Activated gamma-delta T cell treated with Interleukin-2 at 50 U/mL for 16 hours (primary cell): ENCODE data around the gene TEK.
"Not testable (repeated sequence)": the region's sequence is repeated elsewhere in the genome, so short reads cannot be mapped to it uniquely, and the experiment has no call there.

ENCODE experiments used
- DNase-seq: peaks from one replicate; pipeline ENCODE4 v3.0.0-alpha.2; 2020

The TEK gene

DNA sequence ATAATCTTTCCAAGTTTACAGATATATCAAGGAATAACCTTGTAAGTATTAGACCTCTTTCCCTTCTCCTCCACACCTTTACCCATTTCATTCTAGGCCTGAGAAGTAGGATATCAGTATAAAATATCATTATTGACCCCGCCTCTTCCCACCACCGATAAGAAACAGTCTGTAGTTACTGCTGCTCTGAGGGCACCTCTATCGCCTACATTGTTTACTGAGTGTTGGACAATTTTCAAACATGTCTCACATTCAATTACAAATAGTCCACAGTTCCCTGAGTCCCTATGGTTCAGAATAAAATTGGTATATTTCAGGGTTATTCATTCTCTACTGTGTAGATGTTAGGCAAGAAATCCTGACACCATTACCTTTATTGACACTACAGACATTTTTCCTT lies 73.4 kb downstream of the TEK start:
- no peak for DNase-seq

DNA sequence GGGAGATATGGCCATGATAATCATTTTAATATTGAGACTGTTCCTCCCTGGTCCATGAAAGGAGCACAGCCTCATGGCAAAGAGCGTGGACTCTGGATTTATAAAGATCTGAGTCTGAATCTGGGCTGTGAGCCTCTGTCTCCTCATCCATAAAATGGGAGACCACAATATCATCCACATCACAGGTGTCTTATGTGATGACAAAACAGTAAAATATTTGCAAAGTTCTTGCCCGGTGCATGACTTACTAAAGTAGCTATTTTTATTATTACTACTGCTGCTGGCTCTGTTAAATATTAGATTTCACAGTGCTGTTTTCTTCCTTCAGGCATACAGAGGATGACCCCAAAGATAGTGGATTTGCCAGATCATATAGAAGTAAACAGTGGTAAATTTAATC lies 74.1 kb downstream of the TEK start:
- DNase-seq = no peak

DNA sequence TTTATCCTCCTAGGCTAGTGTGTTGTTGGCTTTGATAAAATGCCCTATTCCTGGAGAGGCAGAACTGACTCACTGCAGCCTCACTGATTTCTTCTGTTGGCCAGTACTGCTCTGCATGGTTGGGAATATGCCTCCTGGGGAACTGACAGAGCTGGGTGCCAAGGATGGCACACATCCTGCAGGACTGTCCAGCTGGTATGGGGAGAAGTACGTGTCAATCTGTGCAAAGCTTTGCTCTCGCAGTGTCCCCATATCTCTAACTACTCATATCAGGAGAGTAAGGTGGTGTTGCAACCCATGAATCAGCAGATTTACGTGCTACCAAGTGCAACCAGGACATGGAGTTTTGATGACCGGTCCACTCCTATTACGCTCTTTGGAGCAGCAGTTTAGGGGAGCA lies 74.7 kb downstream of the TEK start:
- no peak for DNase-seq

DNA sequence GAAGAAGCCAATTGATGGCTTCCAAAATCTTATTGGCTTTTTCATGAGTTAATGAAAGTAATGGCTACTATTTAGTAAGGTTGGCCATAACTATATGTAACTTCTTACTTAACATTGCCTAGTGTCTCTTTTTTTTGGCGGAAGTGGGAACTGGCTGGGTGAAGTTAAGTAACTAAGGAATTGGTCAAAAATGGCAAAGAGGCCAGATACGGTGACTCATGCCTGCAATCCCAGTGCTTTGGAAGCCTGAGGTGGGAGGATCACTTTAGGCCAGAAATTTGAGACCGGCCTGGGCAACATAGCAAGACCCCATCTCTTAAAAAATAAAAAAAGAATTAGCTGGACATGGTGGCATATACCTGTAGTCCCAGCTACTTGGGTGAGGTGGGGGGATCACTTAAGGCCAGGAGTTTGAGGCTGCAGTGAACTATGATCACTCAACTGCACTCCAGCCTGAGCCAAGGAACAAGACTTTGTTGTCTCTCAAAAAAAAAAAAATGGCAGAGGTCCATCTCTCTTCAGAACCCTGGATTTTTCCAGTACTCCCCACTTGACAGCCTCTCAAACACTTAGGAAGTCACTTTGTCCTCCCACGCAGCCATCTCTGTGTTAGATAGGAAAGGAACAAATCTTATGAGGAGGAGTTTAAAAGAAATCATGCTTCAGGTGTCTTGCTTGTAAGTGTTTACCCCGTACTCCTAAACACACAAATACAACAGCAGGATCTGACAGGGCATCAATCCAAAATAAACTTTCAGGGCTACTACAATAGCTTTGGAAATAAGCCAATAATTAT lies 75.7 kb downstream of the TEK start:
- DNase-seq = no peak

DNA sequence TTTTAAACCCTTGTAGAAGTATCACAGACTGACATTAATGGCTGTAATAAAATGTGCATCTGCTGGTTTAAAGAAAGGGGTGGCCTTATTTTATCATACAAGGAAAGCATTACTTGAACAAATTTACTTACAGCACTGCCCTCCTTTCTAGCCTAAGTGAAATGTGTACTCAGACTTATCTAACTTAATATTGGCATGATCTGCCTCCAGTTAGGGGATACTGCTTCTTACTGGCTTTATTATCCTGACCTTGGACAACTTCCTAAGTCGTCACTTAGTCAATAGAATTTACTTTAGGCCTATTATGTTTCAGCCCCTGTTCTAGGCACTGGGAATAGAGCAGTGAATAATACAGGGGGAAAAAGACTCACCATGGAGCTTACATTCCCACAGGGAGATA lies 79.4 kb downstream of the TEK start:
- no peak for DNase-seq

DNA sequence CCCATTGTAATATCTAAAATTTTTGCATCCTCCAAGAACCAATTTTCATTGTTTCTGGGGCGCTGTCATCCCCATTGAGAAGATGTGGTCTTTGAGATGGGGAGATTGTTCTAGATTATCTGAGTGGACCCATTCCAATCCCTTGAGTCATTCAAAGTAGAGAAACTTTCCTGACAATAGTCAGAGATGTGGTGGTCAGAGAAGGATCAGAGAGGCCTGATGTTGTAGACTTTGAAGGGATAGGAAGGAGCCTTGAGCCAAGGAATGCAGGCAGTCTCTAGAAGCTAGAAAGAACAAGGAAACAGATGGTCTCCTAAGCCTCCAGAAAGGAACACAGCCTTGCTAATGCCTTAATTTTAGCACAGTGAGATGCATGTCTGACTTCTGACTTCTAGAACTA lies 80.4 kb downstream of the TEK start:
- DNase-seq = no peak

DNA sequence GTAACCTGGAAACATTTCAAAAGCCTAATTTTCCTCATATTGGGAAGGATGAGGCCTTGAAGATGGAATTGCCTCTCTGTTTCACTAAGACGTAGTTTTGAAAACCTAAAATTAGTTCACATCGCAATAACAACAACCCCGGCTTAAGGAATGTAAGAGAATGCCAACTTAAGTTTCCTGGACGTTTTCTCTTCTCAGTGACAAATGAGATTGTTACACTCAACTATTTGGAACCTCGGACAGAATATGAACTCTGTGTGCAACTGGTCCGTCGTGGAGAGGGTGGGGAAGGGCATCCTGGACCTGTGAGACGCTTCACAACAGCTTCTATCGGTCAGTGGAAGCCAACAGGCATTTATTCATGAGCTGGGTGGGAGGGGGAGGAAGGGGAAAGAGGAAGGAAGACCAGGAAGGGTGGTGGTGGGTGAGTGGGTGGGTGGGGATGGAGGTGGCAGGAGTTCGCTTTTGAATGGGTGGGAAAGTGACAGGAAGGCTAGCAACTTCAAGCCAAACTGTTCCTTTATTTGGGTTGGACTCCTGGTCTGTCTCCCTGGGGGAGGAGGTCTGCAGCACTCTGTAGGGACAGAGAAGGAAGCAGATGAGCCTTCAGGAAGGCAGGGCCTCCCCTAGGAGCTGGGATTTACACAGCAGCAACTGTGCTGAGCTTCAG lies 83.4 kb downstream of the TEK start:
- DNase-seq = no peak

DNA sequence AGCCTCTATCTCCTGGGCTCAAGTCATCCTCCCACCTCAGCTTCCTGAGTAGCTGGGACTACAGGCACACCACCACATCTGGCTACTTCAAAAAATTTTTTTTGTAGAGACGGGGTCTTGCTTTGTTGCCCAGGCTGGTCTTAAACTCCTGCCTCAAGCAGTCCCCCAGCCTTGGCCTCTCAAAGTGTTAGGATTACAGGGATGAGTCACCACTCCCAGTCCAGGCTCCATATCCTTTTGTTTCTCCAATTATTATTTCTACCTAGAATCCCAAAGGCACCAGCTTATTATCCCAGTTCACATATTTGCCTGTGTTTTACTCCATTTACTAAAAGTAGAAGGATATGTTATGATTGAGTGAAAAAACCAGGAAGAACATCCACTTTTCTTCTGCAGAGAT lies 84.9 kb downstream of the TEK start:
- no peak for DNase-seq

DNA sequence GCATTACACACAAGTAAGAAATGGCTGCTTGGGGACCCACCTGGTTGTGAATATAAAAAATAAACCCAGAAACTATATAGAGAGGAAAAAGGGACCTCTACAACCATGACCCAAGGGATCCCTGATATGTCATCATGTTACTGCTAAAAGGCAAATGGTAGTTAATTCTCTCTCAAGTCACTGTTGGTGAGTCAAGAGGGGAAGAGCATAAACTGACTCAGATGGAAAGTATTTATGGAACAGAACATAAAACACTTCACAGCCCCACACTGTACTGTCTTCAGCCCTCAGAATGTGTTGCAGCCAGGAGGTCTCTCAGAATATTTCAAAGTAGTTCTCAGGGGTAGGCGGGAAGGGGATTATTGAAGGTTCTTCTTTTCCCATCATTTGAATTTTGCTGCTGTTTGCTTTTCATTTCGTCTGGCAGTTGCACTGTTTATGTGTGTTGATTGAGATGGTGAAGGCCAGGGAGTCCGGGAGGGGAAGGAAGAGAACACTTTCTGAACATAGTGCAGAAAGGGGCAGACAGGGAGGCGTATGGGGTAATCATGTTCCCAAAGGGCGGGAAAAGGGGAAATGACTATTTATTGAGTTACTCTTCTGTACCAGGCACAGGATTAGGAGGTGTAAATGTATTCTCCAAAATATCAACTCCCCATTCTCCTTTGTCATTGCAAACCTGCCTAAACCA lies 85.5 kb downstream of the TEK start:
- DNase-seq = no peak

DNA sequence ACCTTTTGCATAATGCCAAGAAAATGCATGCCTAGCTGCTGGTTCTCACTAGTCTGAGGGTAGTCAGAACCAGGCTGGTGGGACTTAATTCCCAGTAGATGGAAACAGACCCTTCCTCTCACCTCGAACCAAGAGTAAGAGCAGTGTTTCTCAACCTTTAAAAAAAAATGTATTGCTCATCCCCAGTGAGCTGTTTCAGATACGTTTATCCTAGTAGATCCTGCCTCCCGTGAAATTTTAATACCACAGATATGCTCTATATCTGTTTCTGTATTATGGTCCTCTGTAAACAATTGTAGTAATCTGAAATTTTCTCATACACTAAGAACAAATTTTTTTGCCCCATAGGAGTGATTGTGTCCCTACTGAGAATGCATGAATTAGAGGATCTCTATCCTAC lies 86.2 kb downstream of the TEK start:
- no peak for DNase-seq

DNA sequence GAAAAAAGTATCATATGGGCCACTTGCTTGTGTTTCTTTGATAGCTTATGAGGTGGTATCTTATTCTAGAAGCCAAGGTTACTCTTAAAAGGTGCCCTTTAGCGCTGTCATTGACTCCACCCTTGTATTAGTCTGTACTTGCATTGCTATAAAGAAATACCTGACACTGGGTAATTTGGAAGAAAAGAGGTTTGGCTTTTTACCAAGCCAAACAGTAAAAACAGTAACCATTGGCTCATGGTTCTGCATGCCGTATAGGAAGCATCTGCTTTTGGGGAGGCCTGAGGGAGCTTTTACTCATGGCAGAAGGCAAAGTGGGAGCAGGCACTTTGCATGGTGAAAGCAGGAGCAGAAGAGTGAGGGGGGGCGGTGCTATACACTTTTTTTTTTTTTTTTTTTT lies 87.4 kb downstream of the TEK start:
- no peak for DNase-seq

DNA sequence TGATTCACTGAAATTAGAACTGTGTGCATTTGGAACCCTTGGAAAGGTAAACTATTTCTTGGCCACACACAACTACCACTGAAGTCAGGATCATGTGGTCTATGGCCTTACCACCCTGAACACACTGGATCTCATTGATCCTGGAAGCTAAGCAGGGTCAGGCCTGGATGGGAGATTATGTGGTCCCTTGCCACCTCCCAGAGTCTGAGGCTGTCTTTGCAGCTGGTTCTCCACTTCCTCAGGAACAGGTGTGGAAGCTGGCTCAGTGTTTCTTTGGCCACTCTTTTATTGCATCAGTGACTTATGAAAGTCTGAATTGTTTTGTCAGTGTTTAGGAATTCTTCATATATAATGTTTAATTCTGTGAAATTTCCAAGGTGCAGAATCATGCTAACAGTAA lies 89.2 kb downstream of the TEK start:
- DNase-seq = no peak

DNA sequence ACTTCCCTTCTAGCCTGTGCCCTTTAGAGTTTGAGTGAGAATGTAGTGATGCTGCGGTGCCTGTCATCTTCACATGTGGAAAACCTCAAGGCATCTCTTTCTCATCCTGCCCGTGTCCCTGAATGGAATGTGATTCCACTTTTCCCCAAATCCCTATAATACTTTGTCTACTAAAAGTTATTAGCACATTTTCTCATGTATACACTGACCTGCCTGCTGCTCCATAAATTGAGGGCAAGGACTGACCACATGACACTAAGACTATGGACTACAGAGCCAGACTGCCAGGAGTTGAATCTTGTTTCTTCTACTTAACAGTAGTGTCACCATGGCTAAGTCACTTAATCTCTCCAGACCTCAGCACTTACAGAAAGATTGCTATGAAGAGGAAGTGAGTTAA lies 93.0 kb downstream of the TEK start:
- DNase-seq = no peak

DNA sequence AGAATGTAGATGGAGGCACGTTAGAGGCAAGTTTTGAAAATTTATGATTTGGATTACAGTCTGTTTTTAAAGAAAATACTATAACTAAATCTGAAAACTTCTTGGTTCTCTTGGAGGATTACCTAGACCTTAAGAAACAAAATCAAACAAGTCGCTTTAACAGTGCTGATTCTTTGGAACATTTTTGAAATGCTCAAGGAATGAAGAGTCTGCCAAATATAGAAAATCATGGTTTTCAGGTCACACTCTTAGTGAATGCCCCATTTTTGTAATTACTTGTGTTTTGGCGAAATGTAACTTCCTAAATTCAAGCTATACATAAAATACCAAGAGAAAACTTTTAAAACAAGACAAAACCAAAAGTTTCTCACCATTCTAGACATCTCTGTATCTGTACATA lies 94.8 kb downstream of the TEK start:
- no peak for DNase-seq

DNA sequence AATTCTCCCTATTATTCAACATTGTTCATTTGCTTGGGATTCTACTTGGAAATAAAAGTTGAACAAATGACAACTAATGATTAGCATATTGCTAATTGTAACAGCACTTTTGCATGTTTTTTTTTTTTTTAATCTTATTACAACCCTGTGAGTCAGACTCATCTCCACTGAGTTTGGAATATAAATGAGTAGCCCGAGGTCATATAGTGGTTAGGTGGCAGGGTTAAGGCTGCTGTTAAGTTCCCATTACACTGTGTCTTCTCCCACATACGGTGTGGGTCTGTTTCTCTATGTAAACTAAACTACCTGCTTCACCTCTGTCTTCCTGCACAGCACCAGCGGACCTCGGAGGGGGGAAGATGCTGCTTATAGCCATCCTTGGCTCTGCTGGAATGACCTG lies 95.6 kb downstream of the TEK start:
- DNase-seq = no peak

DNA sequence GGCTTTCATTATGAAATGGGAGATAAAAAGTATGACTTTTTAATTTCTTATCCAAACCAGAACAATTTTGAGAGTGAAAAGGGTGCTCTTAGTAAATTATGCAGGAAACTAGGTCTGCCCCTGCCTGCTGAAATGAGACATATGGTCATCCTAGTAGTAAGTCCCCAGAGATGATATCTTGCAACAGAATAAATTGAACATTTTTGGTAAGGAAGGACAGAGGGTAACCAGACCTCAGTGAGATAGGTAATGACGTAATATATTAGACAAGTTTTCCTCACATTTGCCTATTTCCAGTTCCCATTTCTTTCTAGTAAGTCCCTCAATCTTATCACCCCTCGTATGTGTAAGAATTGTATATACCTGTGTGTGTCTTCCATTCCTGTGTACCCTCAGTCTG lies 96.2 kb downstream of the TEK start:
- no peak for DNase-seq

DNA sequence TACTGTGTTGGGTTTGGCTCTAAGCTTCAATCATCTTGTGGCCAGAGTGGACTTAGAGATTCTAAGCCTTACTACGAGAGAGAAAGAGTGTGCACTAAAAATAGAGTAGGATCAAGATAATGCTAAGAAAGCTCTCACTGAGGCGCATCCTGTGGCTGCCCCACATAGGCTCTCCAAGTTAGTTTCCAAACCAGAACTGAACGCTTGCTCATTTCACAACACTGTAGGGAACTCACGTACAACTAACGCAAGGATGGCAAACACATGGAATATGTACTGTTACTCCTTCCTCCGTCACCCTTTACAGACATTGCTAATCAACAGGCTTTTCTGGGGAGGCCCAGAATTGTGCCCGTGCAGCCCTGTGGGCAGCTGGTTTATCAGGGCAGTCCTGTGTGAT lies 97.0 kb downstream of the TEK start:
- no peak for DNase-seq

DNA sequence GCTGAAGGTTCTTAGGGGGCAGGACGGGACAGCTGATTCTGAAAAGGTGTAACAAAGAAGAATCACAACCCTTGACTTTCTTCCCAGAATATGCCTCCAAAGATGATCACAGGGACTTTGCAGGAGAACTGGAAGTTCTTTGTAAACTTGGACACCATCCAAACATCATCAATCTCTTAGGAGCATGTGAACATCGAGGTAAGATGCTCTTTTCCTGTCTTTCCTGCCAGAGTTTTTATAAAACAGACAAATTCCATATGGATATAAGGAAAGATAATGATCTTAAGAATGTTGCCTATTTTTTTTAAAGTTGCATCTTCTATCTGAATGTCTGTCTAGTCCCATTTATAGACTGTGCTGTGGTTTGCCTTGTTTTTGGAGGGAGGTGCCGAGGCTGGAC lies 100.0 kb downstream of the TEK start:
- no peak for DNase-seq

DNA sequence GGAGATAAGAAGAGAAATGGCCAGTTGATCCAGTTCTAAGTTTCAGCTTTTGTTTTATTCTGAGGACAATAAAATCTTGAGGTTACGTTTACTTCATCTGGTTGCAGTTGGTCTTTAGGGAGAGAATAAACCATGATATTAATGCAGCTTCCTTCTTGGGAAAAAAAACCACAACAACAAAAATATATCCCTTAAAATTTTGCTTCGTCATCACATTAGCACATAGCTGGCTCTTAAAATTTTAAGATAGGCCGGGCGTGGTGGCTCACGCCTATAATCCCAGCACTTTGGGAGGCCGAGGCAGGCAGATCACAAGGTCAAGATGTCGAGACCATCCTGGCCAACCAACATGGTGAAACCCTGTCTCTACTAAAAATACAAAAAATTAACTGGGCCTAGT lies 101.6 kb downstream of the TEK start:
- no peak for DNase-seq

DNA sequence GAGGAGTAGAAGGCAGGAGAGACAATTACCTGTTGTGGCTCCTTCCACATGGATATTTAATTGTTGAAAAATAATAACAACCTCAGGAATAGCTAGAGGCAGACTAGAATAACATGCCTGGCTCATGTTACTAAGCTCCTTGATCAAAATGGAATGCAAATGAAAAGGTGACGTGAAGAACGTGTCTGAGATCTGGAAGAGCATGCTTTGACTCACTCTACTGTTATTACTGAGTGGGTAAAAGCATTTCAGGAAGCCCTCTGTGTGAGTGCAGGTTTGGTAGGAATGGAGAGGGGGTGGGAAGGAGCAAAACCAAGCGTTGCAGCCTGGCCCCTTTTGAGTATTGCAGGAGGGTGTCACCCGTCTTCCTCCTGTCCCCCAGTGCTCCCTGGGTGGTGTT lies 103.2 kb downstream of the TEK start:
- no peak for DNase-seq

DNA sequence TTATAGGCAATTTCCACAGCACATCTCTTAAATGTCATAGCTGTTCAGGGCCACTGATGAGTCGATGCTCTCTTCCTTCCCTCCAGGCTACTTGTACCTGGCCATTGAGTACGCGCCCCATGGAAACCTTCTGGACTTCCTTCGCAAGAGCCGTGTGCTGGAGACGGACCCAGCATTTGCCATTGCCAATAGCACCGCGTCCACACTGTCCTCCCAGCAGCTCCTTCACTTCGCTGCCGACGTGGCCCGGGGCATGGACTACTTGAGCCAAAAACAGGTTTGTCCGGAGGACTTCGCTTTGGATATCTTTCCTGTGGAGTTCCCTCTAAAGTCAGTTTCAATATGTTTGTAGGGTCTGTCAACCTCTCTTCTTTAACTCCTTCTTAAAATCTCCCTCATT lies 103.6 kb downstream of the TEK start:
- DNase-seq = no peak

DNA sequence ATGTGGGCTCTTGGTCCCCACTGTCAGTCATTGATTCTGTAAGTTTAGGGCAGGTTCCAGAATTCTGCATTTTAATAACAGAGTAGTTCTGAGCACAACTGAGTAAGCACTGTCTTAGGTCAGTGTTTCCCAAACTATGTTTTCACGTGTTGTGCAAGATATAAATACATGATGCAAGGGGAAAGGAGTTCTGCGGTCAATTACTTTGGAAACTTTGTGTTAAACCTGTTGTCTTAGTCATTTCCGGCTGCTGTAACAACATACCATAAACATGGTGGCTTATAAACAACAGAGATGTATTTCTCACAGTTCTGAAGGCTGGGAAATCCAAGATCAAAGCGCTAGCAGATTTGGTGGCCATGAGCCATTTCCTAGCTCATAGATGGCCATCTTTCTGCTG lies 118.2 kb downstream of the TEK start:
- DNase-seq = no peak

DNA sequence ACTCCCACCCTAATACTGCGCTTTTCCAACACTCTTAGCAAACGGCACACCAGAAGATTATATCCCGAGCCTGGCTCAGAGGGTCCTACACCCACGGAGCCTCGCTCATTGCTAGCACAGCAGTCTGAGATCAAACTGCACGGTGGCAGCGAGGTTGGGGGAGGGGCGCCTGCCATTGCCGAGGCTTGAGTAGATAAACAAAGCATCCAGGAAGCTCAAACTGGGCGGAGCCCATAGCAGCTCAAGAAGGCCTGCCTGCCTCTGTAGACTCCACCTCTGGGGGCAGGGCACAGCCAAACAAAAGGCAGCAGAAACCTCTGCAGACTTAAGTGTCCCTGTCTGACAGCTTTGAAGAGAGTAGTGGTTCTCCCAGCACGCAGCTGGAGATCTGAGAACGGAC lies 130.6 kb downstream of the TEK start:
- not testable (repeated sequence) for DNase-seq

DNA sequence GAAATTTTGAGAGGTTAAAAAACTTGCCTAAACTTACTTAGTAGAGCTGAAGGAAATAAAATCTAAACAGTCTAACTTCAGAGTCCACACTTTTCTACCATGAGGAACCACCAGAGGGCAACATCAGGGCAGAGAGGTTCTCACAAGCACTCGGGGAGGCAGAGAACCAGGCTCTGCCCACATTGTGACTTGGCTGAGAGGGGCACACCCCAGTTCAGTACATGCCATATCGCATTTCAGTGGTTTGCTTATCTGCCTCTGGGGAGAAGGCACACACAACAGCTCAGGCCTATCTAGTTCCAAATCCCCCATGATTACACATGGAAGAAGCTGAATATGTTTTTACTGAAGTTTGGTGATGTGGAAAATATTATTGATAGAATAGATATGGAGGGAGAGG lies 138.7 kb downstream of the TEK start:
- DNase-seq = no peak
